NCI-H1417 (cell line): ENCODE results near the gene WDR64.

Experiments used
- DNase-seq, 3 experiments: peaks; one replicate each; lab custom pipeline; 2025; lab: John Stamatoyannopoulos, UW

Gene WDR64

DNA sequence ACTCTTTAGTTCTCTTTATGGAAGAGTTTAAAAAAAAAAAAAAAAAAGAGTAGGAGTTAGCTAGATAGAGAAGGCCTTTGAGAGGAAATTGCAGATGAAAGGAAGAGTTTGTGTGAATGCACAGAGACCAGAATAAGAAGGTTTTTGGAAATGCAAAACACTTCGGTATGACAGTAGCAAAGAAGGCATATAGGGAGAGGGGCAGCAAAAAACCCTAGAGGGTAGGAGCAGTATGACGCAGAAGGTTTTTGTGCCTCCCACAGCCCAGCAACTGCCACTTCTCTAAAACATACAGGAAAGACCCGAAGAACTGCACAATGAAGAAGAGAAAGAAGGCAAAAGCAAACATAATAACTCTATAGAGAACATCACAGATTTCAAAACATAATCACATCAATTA lies 84.3 kb downstream of the WDR64 start:
- no peak for DNase-seq

GRCh38 chr1:241738284-241739078 lies 86.4 kb downstream of the WDR64 start:
- DNase-seq, result peak in 1 of 3 experiments; percentile 66

DNA sequence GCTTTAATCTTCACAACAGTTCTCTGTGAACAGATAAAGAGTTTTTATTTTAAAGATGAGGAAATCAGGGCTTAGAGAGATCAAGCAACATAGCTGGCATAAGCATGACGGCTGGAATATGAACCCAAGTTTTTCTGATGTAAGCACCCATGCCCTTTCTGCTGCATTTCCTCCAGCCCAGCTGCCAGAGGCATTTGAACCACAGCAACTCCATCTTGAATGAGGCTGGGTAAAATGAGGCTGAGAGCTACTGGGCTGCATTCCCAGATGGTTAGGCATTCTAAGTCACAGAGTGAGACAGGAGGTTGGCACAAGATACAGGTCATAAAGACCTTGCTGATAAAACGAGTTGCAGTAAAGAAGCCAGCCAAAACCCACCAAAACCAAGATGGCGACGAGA lies 90.0 kb downstream of the WDR64 start:
- DNase-seq, result no peak

DNA sequence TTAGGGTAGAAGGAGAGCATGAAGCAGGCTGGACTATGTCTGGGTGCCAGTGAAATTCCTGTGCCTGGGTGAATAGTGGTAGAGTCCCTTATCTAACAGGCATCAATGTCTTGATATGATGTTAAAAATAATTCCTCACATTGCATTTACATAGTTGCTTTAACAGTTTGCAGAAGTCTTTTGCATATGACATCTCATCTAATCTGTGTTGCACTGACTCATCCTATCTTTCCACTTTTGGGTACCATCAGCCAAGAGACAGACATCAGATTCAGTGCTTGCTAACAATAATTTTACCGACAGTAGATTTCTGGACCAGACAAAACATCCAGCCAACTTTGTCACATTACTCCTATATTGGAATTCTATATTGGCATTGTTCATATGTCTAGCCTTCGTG lies 92.5 kb downstream of the WDR64 start:
- DNase-seq, result no peak

- no peak for DNase-seq
Observed at GRCh38 chr1:241747992-241748391, 95.9 kb downstream of the WDR64 start.

DNA sequence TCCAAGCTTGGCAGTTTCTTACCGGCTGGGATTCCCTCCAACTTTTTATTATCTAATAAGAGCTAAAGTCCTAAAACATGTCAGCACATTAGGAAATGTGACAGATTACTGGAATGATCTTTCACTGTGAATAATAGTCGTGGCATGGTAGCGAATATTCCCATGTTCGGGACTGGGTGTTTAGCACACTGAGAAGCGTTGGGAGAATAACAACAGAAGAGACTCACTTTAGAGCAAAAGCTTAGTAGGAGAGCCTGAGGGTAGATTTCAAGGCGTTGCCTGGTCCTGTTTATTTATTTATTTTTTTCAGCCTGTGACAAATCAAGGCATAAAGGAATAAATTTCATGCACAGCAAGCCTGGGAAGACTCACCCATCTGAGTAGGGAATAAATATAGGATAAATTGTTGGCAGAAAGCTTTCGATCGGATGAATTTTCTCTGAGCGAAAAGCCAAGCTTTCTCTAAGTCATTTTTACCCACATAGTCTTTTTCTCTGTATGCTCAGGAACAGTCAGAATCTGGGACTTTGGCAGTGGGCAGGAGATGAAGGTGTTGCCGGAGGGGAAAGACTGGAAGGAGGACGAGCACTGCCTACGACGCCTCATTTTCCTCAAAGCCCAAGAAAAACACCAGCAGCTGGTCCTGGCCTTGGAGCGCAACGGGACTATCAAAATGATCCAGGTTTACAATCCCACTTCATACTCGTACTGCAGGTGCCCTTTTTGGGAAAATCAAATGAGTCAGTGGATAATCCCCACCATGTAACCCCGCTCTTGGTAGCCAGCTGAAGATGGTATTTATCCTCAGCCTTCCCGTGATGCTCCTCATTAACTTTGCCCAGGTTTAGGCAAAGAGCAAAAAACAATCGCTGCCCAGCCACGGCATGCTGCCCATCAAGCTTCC lies 97.2 kb downstream of the WDR64 start:
- no peak for DNase-seq

DNA sequence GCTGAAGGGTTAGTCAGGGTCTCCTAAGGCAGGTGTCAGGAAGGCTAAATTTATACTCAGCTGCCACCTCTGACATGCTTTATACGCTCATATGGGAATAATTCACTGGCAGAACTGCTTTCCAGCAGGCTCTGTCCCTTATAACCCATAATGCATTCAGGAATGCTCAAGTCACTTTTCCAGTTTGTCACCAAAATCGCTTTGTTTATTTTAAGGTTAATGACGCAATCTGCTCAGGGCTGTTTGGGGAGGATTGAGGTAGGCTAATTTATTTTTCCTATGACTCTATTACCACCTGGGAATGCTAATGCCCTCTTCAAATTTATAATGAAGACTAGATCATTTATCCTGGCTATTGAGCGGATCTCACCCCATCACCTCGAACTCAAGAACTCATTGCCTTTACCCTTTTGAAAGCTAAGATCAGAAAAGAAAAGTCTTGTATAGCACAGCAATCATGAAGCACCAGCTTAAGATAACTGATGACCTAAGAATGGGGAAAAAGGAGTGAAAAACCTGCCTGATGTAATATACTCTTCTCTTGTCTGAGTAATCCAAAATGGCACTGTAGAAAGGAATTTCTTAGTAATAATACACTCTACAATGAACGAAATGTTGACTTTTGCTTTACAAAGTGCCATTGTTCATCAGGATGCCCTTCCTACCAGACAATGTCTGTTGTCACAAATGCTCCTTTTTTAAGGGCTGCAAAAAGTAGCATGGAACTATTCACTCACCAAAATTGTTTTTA lies 98.0 kb downstream of the WDR64 start:
- peak in 2 of 3 experiments; percentile 18 to 40 for DNase-seq

DNA sequence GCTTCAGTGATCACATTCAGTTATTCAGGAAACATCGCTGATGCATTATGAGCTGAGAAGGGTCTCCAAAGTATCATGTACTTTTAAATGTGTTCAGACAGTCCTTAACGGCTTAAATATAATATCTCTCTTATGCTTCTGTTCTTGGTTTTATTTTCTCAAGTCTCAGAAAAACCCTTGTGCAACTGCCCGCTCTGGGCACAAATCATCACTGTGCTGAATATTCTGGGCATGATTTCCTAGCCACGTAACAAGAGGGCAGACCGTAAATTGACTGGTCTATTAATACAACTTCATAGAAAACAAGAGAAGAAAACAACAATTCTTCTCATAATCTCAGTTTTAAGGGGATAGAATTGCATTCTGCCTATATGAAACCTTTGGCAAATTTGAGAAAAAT lies 99.4 kb downstream of the WDR64 start:
- no peak for DNase-seq

GRCh38 chr1:241762713-241763339 lies 110.7 kb downstream of the WDR64 start:
- no peak for DNase-seq

- no peak for DNase-seq
Observed at GRCh38 chr1:241765390-241765789, 113.3 kb downstream of the WDR64 start.

DNA sequence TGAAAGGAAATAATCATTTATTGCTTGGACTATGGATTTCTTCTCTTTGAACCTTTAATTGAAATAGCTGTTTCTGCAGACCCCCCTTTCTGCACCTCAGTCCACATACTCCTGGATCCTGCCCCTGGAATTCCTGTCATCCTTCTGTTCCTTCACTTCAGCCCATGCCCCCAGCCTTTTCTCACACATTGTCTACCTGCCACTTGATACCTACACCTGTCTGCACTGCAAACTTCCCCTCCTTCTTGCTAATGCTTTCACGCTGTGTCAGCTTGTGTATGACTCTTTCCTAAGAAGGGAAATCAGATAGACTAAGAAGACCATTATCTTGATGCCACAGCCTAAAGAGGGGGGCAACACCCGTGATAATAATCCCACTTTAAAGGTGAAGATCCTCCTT lies 115.7 kb downstream of the WDR64 start:
- no peak for DNase-seq

GRCh38 chr1:241770115-241770514 lies 118.0 kb downstream of the WDR64 start:
- no peak for DNase-seq

GRCh38 chr1:241771117-241771516 lies 119.0 kb downstream of the WDR64 start:
- no peak for DNase-seq

- no peak for DNase-seq
Observed at GRCh38 chr1:241772932-241773500, 120.9 kb downstream of the WDR64 start.

DNA sequence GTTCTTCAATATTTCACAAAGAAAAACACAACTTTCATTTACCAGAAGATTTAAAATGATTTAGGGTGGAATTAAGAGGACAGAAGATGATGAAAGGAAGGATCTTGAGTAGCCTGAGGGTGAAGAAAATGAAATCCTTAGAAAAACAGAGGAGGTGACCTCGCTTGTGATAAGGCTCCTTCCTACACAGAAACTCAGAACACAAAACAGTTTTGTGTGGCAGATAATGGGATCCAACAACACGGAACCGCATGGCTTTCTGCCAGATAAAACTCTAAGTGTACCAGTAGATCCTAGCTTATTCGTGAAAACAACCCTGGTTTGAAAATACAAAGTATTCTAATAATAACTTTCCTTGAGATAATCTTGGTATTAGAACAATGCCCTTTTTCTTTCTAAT lies 121.9 kb downstream of the WDR64 start:
- no peak for DNase-seq

DNA sequence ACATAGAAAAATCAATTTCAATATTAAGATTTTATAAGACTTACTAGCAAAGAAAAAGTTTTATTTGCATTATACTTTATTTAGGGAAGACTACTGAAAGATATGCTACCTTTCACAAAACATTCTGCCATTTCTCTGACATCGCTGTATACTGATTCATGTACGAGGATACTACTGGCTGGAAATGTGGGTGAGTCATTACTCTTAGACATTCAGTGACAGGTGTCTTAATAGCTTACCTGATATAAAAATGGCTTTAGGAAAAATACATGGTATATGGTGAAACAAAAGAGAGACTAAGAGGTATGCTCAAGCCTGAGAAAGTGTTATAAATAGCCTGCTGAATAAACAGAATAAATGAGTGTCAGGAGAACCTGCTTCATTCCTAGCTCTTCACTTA lies 122.9 kb downstream of the WDR64 start:
- DNase-seq, result peak in 1 of 3 experiments; percentile 70

- no peak for DNase-seq
Observed at GRCh38 chr1:241776911-241777310, 124.8 kb downstream of the WDR64 start.

DNA sequence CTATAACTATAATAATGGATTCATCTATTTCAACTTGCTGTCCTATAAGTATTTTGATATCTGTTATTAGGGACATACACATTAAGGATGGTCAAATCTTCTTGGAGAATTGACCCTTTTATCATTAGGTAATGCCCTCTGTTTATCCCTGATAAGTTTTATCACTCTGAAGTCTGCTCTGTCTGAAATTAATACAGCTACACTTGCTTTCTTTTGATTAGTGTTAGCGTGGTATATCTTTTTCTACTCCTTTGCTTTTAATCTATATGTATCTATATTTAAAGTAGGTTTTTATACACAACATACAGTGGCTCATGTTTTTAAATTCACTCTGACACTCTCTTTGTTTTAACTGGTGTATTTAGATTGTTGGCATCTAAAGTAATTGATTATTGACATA lies 126.0 kb downstream of the WDR64 start:
- DNase-seq, result no peak

DNA sequence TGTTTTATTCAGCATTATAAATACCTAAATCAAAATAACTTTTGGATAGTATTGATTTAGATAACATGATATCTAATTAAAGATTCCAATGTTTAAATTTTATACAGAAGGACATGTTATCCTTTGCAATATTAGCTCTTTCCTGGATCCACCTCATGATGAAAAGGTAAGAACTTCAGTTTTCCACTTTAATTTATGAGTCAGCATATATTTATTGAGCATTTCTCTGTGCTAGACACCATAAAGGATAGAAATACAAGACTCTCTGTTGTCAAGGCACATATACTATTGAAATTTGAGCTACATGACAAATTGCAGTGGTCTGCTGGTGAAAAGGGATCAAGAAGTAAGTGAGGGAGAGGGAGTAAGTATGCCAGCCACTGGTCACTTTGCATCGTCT lies 127.8 kb downstream of the WDR64 start:
- no peak for DNase-seq

DNA sequence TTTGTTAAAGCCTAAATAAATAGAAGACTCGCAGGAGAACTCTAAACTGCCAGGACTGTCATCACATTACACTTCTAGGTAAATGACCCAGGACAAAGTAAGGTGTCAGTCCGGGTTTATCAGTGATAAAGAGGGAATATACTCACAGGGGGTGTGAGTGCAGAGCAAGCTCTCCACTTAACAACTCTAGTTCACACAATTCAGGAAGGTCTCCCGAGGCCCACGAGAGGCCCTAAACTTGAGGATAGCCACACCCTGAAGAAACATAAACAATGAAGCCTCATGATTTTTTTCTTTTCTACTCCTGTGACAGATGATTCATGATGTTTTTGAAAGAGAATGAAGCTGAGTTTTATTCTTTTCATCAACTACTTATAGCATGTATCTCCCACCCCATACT lies 130.3 kb downstream of the WDR64 start:
- DNase-seq, result peak in 1 of 3 experiments; percentile 37

GRCh38 chr1:241787691-241788090 lies 135.6 kb downstream of the WDR64 start:
- no peak for DNase-seq

- no peak for DNase-seq
Observed at GRCh38 chr1:241789061-241789460, 137.0 kb downstream of the WDR64 start.
